Hepatocyte (in vitro differentiated cells): ENCODE results near the gene BEND6.

Experiments
- EZH2 ChIP-seq: fragments of 200-600 bp; sonication (generic); IDR thresholded peaks from 2 replicates; pipeline ENCODE4 v1.6.1; 2016; ENCODE audit warnings: antibody characterized with exemption, mild to moderate bottlenecking, borderline replicate concordance
- EZH2phosphoT487 ChIP-seq: fragments of 200-600 bp; sonication (generic); IDR thresholded peaks from one replicate; pipeline ENCODE4 v1.6.1; 2018; ENCODE audit warnings: antibody characterized with exemption, mild to moderate bottlenecking, low read depth, moderate library complexity; ENCODE audit not compliant: unreplicated experiment, severe bottlenecking
- TF ChIP-seq, protein P1 (sequence below): fragments of 200-600 bp; sonication (generic); IDR thresholded peaks from 2 replicates; pipeline ENCODE4 v1.5.1; 2016; ENCODE audit warnings: antibody characterized with exemption, mild to moderate bottlenecking; ENCODE audit not compliant: poor library complexity

DNA sequence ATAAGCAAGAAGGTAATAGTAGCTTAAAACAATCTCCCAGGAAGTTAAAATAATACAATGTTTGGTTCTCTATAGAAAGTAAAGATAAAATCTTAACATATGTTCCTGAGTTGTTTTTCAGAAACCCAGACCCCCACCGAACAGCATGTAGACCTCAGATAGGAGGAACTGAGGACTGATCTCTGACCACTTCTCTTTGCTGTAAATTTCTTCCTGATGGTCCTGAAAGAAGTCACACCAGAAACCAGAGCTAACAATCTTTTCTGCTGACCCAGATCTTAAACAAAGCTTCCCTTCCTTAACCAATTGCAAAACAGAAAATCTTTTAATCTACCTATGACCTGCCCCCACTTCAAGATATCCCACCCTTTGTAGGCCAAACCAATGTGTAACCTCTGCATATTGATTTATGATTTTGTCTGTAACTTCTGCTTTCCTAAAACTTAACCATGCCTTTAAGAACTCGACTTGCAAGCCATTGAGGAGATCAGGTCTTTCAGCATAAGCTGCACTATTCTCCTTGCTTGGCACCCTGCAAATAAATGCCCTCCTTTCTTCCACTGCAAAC is 21.9 kb upstream of the BEND6 start:
- TF ChIP-seq, protein P1, sequence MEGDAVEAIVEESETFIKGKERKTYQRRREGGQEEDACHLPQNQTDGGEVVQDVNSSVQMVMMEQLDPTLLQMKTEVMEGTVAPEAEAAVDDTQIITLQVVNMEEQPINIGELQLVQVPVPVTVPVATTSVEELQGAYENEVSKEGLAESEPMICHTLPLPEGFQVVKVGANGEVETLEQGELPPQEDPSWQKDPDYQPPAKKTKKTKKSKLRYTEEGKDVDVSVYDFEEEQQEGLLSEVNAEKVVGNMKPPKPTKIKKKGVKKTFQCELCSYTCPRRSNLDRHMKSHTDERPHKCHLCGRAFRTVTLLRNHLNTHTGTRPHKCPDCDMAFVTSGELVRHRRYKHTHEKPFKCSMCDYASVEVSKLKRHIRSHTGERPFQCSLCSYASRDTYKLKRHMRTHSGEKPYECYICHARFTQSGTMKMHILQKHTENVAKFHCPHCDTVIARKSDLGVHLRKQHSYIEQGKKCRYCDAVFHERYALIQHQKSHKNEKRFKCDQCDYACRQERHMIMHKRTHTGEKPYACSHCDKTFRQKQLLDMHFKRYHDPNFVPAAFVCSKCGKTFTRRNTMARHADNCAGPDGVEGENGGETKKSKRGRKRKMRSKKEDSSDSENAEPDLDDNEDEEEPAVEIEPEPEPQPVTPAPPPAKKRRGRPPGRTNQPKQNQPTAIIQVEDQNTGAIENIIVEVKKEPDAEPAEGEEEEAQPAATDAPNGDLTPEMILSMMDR, result no peak
- TF ChIP-seq EZH2, result no peak
- no peak for TF ChIP-seq EZH2phosphoT487
